ENCODE data around the gene CCDC185. TPM values are rescaled to one million over a fixed set of nuclear protein-coding genes. Genes with fewer than 3 reads are reported as not detected.

CCDC185 gene
- total RNA-seq, 1 experiment from 2014 or later: 0.17 TPM

- H3K4me3 Mint-ChIP-seq (ENCODE audit: low read depth, unreplicated experiment): no peak overlapping the region
- intact Hi-C loops (cut with micrococcal nuclease; ENCODE audit: unreplicated experiment): no loop called here
- H3K36me3 Mint-ChIP-seq (ENCODE audit: insufficient read depth, unreplicated experiment): no peaks in the 10 kb centered on the region
- TF ChIP-seq, protein P1, sequence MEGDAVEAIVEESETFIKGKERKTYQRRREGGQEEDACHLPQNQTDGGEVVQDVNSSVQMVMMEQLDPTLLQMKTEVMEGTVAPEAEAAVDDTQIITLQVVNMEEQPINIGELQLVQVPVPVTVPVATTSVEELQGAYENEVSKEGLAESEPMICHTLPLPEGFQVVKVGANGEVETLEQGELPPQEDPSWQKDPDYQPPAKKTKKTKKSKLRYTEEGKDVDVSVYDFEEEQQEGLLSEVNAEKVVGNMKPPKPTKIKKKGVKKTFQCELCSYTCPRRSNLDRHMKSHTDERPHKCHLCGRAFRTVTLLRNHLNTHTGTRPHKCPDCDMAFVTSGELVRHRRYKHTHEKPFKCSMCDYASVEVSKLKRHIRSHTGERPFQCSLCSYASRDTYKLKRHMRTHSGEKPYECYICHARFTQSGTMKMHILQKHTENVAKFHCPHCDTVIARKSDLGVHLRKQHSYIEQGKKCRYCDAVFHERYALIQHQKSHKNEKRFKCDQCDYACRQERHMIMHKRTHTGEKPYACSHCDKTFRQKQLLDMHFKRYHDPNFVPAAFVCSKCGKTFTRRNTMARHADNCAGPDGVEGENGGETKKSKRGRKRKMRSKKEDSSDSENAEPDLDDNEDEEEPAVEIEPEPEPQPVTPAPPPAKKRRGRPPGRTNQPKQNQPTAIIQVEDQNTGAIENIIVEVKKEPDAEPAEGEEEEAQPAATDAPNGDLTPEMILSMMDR (IDR thresholded peaks at IDR 0.05; ENCODE audit: unreplicated experiment): no peak
- BruUV-seq (replicated peaks): no TSS peak
- no peak for DNase-seq
- H3K4me1 Mint-ChIP-seq (ENCODE audit: low read depth, unreplicated experiment): peaks cover 23% of the 10 kb centered on the region
- H3K27ac Mint-ChIP-seq (ENCODE audit: unreplicated experiment): peak overlapping the region; percentile 73
- H3K9me3 Mint-ChIP-seq (ENCODE audit: low read depth, unreplicated experiment): peaks cover 2% of the 10 kb centered on the region
- CTCF ChIA-PET: no interaction called here
- H3K27me3 Mint-ChIP-seq (ENCODE audit: unreplicated experiment): no peaks in the 10 kb centered on the region
Measured at GRCh38 chr1:223402790-223403142, 9.6 kb downstream of the CCDC185 start.

DNA sequence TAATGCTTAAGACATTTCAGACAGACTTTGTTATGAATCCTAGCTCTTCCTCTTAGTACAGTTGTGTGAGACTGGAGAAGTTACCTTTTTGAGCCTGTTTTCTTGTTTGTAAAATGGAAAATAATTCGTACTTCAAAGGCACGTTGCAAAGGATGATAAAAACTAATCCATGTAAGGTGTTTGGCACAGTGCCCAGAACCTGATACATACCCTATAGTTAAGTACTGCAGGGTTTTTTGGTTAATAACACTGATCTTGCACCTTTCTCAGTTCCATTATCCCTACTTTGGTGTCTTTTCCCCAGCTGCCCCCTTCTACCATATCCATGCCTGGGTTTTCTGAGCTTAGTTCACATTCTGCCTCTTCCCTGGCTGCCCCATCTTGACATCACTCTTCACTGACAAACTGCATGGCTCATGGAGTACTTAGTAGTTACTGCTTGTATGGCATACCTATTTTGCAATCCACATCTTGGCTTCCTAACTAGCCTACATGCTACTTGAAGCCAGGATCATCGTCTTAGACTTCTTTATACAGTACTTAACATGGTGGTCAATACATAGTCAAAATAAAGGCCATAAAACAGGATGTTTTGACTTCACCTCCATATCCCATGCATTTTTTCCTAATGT, 10.1 kb downstream of the CCDC185 start:
- DNase-seq: no peak
- H3K4me3 Mint-ChIP-seq (ENCODE audit: low read depth, unreplicated experiment): no peak overlapping the region
- BruUV-seq (replicated peaks): no TSS peak
- no peaks in the 10 kb centered on the region for H3K36me3 Mint-ChIP-seq (ENCODE audit: insufficient read depth, unreplicated experiment)
- TF ChIP-seq, protein P1 (IDR thresholded peaks at IDR 0.05; ENCODE audit: unreplicated experiment): no peak
- peaks cover 23% of the 10 kb centered on the region for H3K4me1 Mint-ChIP-seq (ENCODE audit: low read depth, unreplicated experiment)
- CTCF ChIA-PET: no interaction called here
- peaks cover 2% of the 10 kb centered on the region for H3K9me3 Mint-ChIP-seq (ENCODE audit: low read depth, unreplicated experiment)
- H3K27ac Mint-ChIP-seq (ENCODE audit: unreplicated experiment): peak overlapping the region; percentile 73
- no peaks in the 10 kb centered on the region for H3K27me3 Mint-ChIP-seq (ENCODE audit: unreplicated experiment)
- intact Hi-C loops (cut with micrococcal nuclease; ENCODE audit: unreplicated experiment): no loop called here

DNA sequence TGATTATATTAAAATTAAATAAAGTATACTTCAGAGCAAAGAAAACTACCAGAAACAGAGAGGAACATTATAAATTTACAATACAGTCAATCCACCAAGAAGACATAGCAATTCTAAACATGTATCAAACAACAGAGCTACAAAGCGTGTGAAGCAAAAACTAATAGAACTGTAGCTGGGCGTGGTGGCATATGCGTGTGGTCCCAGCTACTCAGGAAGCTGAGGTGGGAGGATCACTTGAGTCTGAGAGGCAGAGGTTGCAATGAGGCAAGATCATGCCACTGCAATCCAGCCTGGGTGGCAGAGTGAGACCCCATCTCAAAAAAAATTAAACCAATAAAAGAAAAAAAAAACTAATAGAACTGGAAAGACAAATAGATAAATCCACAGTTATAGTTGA, 12.3 kb downstream of the CCDC185 start:
- H3K4me3 Mint-ChIP-seq (ENCODE audit: low read depth, unreplicated experiment): no peak overlapping the region

GRCh38 chr1:223410036-223410435, 16.8 kb downstream of the CCDC185 start:
- Mint-ChIP-seq H3K27ac (ENCODE audit: unreplicated experiment) (no peak overlapping the region), H3K4me1 (ENCODE audit: low read depth, unreplicated experiment) (no peaks in the 10 kb centered on the region), H3K9me3 (ENCODE audit: low read depth, unreplicated experiment) (no peaks in the 10 kb centered on the region), H3K36me3 (ENCODE audit: insufficient read depth, unreplicated experiment) (no peaks in the 10 kb centered on the region), H3K4me3 (ENCODE audit: low read depth, unreplicated experiment) (no peak overlapping the region), H3K27me3 (ENCODE audit: unreplicated experiment) (no peaks in the 10 kb centered on the region)
- intact Hi-C loops (cut with micrococcal nuclease; ENCODE audit: unreplicated experiment): no loop called here
- DNase-seq: no peak
- BruUV-seq (replicated peaks): no TSS peak
- CTCF ChIA-PET: interaction anchor here (0.7 kb wide), 1 partner anchor 74 kb away, joined by 5 read pairs; no protein-coding TSS in a partner anchor
- TF ChIP-seq, protein P1 (IDR thresholded peaks at IDR 0.05; ENCODE audit: unreplicated experiment): no peak

More for the DNA sequence above, 12.3 kb downstream of the CCDC185 start:
- Mint-ChIP-seq H3K27me3 (ENCODE audit: unreplicated experiment) (no peaks in the 10 kb centered on the region), H3K9me3 (ENCODE audit: low read depth, unreplicated experiment) (peaks cover 2% of the 10 kb centered on the region), H3K36me3 (ENCODE audit: insufficient read depth, unreplicated experiment) (no peaks in the 10 kb centered on the region), H3K4me1 (ENCODE audit: low read depth, unreplicated experiment) (peaks cover 23% of the 10 kb centered on the region), H3K27ac (ENCODE audit: unreplicated experiment) (no peak overlapping the region)
- intact Hi-C loops (cut with micrococcal nuclease; ENCODE audit: unreplicated experiment): no loop called here
- BruUV-seq (replicated peaks): no TSS peak
- DNase-seq: no peak
- CTCF ChIA-PET: no interaction called here
- TF ChIP-seq, protein P1 (IDR thresholded peaks at IDR 0.05; ENCODE audit: unreplicated experiment): no peak
